Tracheal epithelial cell (primary cell): ENCODE results near the gene NOL9. TPM values are rescaled to one million over a fixed set of nuclear protein-coding genes. Genes with fewer than 3 reads are reported as not detected.

Experiments used
- total RNA-seq: library from RNA; depleted of rRNA; stranded (reverse); fragments of >200 nt; gene quantifications from 2 replicates; pipeline ENCODE4 v1.2.1, GENCODE V29; 2014

NOL9 gene
- total RNA-seq = 14.3 and 15.9 TPM in 2 replicates

DNA sequence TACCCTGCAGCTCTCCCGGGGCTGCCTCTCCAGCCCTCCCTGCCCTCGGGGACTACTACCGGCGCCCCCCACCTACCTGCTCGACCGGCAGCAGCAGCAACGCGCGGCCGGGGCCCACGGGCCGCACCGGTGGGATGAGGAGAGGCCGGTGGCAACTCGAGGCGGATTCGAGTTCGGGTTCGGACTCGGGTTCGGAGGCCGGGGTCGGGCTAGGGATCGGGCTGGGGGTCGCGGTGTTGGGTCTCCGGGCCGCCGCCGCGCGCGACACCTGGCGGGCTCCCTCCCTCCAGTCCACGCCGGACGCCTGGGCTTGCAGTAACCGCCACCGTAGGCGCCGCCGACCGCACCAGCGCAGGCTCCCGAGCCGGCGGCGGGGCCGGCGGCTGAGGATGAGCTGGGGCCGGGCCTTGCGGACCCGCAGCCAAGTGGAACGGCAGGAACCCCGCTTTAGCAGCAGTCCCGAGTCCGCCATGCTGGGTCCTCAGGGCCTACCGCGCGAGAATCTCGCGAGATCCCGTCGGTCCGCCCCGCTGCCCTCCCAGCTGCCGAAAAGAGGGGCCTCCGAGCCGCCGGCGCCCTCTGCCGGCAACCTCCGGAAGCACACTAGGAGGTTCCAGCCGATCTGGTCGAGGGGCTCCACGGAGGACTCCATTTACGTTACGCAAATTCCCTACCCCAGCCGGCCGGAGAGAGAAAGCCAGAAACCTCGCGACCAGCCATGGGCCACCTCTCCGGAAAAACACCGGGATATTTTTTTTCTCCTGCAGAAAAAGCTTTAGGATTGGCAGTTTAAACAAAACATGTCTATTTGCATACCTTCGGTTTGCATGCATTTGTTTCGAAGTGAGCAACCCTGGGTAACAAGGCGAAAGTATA lies at the start of gene NOL9:
TSS of gene NOL9 (minus strand) at position 483 of the 876 bp plus-strand sequence. CDS start at position 472, 11 bp downstream.

DNA sequence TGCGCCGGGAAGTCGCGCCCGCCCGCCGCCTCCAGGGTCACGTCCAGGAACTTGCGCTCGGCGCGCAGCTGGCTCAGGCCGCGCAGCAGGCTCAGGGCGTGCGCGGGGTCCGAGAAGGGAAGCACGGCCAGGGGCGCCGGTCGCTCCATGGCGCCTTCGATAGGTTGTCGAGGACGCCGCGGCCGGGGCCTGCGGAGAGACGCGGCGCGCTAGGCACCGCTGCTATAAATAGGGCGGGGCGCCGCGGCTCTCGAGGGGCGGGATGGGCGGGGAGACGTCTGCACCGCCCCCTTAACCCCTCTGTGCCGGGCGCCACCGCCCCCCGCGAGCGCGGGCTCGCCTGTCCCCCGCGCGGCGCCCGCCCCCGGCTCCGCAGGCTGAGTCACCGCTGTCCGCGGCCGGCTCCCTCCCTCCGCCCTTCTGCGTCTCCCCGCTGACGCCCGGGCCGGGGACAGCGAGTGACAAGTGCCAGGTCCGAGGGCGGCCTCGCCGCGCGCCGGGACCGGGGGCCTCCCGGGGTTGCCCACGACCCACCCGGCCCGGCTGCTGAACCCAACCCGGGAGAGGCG lies 48.4 kb upstream of the NOL9 start, which contains the start of gene KLHL21:
TSS of gene KLHL21 (minus strand) at position 201 of the 569 bp plus-strand sequence. CDS start at position 149, 52 bp downstream.

GRCh38 chr1:6579374-6580118 lies 25.2 kb upstream of the NOL9 start, which contains the start of gene ZBTB48:
Gene ZBTB48, plus strand, starts transcription at chr1:6579994. Its CDS starts 616 bp downstream, at chr1:6580610.

GRCh38 chr1:6554907-6555778 lies 830 bp upstream of the NOL9 start, which contains the start of gene TAS1R1:
Gene TAS1R1, plus strand, starts transcription at chr1:6555307. Its CDS starts 67 bp downstream, at chr1:6555374.

DNA sequence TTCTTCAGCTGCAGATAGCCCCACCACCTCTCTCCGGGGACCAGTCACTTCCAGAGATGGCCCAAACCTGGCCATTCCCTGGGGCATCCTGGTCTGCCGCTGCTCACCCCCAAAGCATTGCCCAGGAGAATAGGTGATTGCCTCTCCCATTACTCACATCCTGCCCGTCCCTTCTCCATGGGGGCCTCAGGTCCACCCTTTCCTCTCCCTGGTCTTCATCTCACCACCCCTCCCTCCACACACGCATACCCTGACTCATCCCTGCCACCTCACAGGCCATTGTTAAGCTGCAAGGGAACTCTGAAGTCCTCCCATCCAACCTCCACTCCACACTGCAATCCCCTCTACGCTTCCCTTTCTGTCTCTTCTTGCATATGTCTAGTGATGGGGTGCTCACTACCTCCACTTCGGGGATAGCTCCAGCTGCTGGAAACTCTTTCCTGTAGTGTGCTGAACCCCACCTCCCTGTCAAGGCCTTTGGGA lies 62.8 kb downstream of the NOL9 start, which contains the start of gene PLEKHG5:
TSS of gene PLEKHG5 (minus strand) at position 188 of the 483 bp plus-strand sequence. CDS start 14,096 bp downstream, outside the sequence.

Other genes starting within 250 kb of the NOL9 start
- gene ACOT7, start 160.7 kb downstream of the NOL9 start, total RNA-seq = 70.6 and 71.2 TPM in 2 replicates
- 249 and 299 TPM in 2 replicates for gene HES2, start 134.6 kb downstream of the NOL9 start, total RNA-seq
- 14.5 and 17.3 TPM in 2 replicates for gene ESPN, start 129.7 kb downstream of the NOL9 start, total RNA-seq
- gene TNFRSF25, start 88.3 kb downstream of the NOL9 start, total RNA-seq = 14.9 and 21.0 TPM in 2 replicates
- gene PLEKHG5, start 62.8 kb downstream of the NOL9 start, total RNA-seq = 49.0 and 59.5 TPM in 2 replicates
- gene TAS1R1, start 794 bp upstream of the NOL9 start, total RNA-seq = not detected in 2 replicates
- 11.6 and 16.2 TPM in 2 replicates for gene ZBTB48, start 25.5 kb upstream of the NOL9 start, total RNA-seq
- 72.8 and 81.4 TPM in 2 replicates for gene KLHL21, start 48.4 kb upstream of the NOL9 start, total RNA-seq
- 8.4 and 9.6 TPM in 2 replicates for gene PHF13, start 59.2 kb upstream of the NOL9 start, total RNA-seq
- gene THAP3, start 70.4 kb upstream of the NOL9 start, total RNA-seq = 22.7 and 44.8 TPM in 2 replicates
- gene DNAJC11, start 147.3 kb upstream of the NOL9 start, total RNA-seq = 19.6 and 29.9 TPM in 2 replicates
- 61.2 and 68.0 TPM in 2 replicates for gene CAMTA1, start 230.9 kb upstream of the NOL9 start, total RNA-seq